ENCODE data around the gene SYTL4. TPM values are rescaled to one million over a fixed set of nuclear protein-coding genes. Genes with fewer than 3 reads are reported as not detected.

SYTL4 gene
- total RNA-seq, 3 donors from 2014 or later, result 35.7 to 47.1 (median 44.3) TPM

- Histone ChIP-seq H3K9me3 (no peaks in the 10 kb centered on the region), H3K36me3 (ENCODE audit: low read depth) (no peaks in the 10 kb centered on the region), H3K4me3 (no peak overlapping the region), H3K4me1 (ENCODE audit: low read depth) (no peaks in the 10 kb centered on the region)
- ATAC-seq (no peak), DNase-seq (no peak)
- TF ChIP-seq CTCF (IDR thresholded peaks at IDR 0.05), result no peak
- intact Hi-C loops (cut with DNase I, micrococcal nuclease), result no loop called here
Measured at GRCh38 chrX:100663642-100664041, 68.3 kb downstream of the SYTL4 start.

- H3K4me1 ChIP-seq (ENCODE audit: low read depth), result no peaks in the 10 kb centered on the region
- no peaks in the 10 kb centered on the region for H3K36me3 ChIP-seq (ENCODE audit: low read depth)
- no peak for DNase-seq
- intact Hi-C loops (cut with DNase I, micrococcal nuclease), result no loop called here
- H3K4me3 ChIP-seq, result no peak overlapping the region
- H3K9me3 ChIP-seq, result no peaks in the 10 kb centered on the region
- no peak for ATAC-seq
- TF ChIP-seq CTCF (IDR thresholded peaks at IDR 0.05), result no peak
Measured at GRCh38 chrX:100662796-100663195, 69.1 kb downstream of the SYTL4 start.

- ATAC-seq (no peak), DNase-seq (no peak)
- Histone ChIP-seq H3K36me3 (ENCODE audit: low read depth) (no peaks in the 10 kb centered on the region), H3K9me3 (no peaks in the 10 kb centered on the region), H3K4me1 (ENCODE audit: low read depth) (no peaks in the 10 kb centered on the region), H3K4me3 (no peak overlapping the region)
- intact Hi-C loops (cut with DNase I, micrococcal nuclease), result no loop called here
- TF ChIP-seq CTCF (IDR thresholded peaks at IDR 0.05), result no peak
Measured at GRCh38 chrX:100662170-100662569, 69.8 kb downstream of the SYTL4 start.

GRCh38 chrX:100659431-100660137 lies 72.3 kb downstream of the SYTL4 start:
- no peak overlapping the region for H3K4me3 ChIP-seq
- no peaks in the 10 kb centered on the region for H3K9me3 ChIP-seq
- no peaks in the 10 kb centered on the region for H3K36me3 ChIP-seq (ENCODE audit: low read depth)
- DNase-seq (peak; percentile 42 to 63 (median 47)), ATAC-seq (peak; percentile 88)
- no peak for TF ChIP-seq CTCF (IDR thresholded peaks at IDR 0.05)
- no peaks in the 10 kb centered on the region for H3K4me1 ChIP-seq (ENCODE audit: low read depth)
- intact Hi-C loops (cut with DNase I, micrococcal nuclease), result no loop called here

GRCh38 chrX:100658941-100659381 lies 73.0 kb downstream of the SYTL4 start:
- DNase-seq (peak in 1 of 3 donors; percentile 38), ATAC-seq (peak; percentile 86)
- no peaks in the 10 kb centered on the region for H3K9me3 ChIP-seq
- intact Hi-C loops (cut with DNase I, micrococcal nuclease), result no loop called here
- H3K4me1 ChIP-seq (ENCODE audit: low read depth), result no peaks in the 10 kb centered on the region
- TF ChIP-seq CTCF (IDR thresholded peaks at IDR 0.05), result no peak
- no peaks in the 10 kb centered on the region for H3K36me3 ChIP-seq (ENCODE audit: low read depth)
- H3K4me3 ChIP-seq, result no peak overlapping the region
